Measurements from ENCODE around the gene TFDP2. TPM values are rescaled to one million over a fixed set of nuclear protein-coding genes. Genes with fewer than 3 reads are reported as not detected.

TFDP2 gene
- total RNA-seq, 2 experiments from 2014 or later = 27.4 to 27.8 TPM

DNA sequence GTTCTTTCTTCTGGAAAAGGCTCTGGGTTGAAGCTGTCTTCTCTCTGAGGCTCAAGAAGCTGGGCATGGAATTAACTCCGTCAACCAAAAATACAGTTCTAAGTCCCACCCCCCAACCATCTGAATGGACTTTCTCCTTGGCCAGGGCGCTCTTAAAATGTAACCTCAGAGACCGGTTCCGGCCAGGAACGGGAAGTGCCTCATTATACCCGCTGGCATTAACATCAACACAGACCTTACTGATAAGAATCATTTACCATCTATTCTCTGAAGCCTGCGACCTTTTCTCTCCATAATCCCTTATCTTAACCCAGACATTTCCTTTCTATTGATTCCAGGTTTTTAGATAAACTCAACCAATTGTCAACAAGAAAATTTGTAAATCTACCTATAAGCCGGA, 208.3 kb downstream of the TFDP2 start:
- TF ChIP-seq CTCF (IDR thresholded peaks at IDR 0.05) = no peak
- intact Hi-C loops (cut with micrococcal nuclease) = no loop called here
- H3K36me3 Mint-ChIP-seq (ENCODE audit: low read depth) = no peaks in the 10 kb centered on the region
- ChIA-PET POLR2A (no interaction called here), CTCF (interaction anchor here (0.7 to 1.1 kb wide), 2 partner anchors 66 to 69 kb away, joined by 3 read pairs; no protein-coding TSS in a partner anchor)
- no peak for DNase-seq
- H3K27me3 Mint-ChIP-seq = no peaks in the 10 kb centered on the region
- no peak overlapping the region for H3K4me3 Mint-ChIP-seq
- no peak overlapping the region for H3K27ac Mint-ChIP-seq
- peaks cover 16% of the 10 kb centered on the region for H3K4me1 Mint-ChIP-seq (ENCODE audit: low read depth)
- no peak for ATAC-seq
- H3K9me3 Mint-ChIP-seq = no peaks in the 10 kb centered on the region

GRCh38 chr3:141940194-141940776, 209.1 kb downstream of the TFDP2 start:
- POLR2A ChIA-PET = no interaction called here
- peak; percentile 67 for DNase-seq
- peak overlapping the region; percentile 55 for H3K27ac Mint-ChIP-seq
- TF ChIP-seq CTCF (IDR thresholded peaks at IDR 0.05) = no peak
- H3K36me3 Mint-ChIP-seq (ENCODE audit: low read depth) = no peaks in the 10 kb centered on the region
- ATAC-seq = peak; percentile 91
- intact Hi-C loops (cut with micrococcal nuclease) = no loop called here
- CTCF ChIA-PET = interaction anchor here (0.6 to 1.1 kb wide), 3 partner anchors 65 to 108 kb away, joined by 3 to 5 read pairs (median 3); no protein-coding TSS in a partner anchor
- no peaks in the 10 kb centered on the region for H3K27me3 Mint-ChIP-seq
- peaks cover 16% of the 10 kb centered on the region for H3K4me1 Mint-ChIP-seq (ENCODE audit: low read depth)
- no peak overlapping the region for H3K4me3 Mint-ChIP-seq
- no peaks in the 10 kb centered on the region for H3K9me3 Mint-ChIP-seq

DNA sequence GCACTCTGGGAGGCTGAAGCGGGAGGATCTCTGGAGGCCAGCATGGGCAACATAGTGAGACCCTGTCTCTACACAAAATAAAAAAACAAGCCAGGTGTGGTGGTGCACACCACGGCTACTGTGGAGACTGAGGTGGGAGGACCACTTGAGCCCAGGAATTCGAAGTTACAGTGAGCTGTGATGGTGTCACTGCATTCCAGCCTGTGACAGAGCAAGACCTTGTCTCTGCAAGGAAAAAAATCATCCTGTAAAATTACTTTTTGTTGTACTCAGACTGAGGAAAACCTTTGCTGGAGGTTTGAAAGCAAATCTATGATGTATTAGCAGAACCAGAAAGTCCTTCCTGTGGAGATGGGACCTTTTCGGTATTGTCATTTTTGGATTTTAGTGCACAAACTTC, 209.6 kb downstream of the TFDP2 start:
- peaks cover 16% of the 10 kb centered on the region for H3K4me1 Mint-ChIP-seq (ENCODE audit: low read depth)
- H3K4me3 Mint-ChIP-seq = no peak overlapping the region
- H3K9me3 Mint-ChIP-seq = no peaks in the 10 kb centered on the region
- no peak overlapping the region for H3K27ac Mint-ChIP-seq
- POLR2A ChIA-PET = no interaction called here
- ATAC-seq (no peak), DNase-seq (no peak)
- H3K36me3 Mint-ChIP-seq (ENCODE audit: low read depth) = no peaks in the 10 kb centered on the region
- no peak for TF ChIP-seq CTCF (IDR thresholded peaks at IDR 0.05)
- CTCF ChIA-PET = interaction anchor here (0.6 kb wide), 1 partner anchor 108 kb away, joined by 5 read pairs; no protein-coding TSS in a partner anchor
- H3K27me3 Mint-ChIP-seq = no peaks in the 10 kb centered on the region
- intact Hi-C loops (cut with micrococcal nuclease) = no loop called here

GRCh38 chr3:141938011-141938500, 211.3 kb downstream of the TFDP2 start:
- DNase-seq = no peak
- intact Hi-C loops (cut with micrococcal nuclease) = no loop called here
- Mint-ChIP-seq H3K4me1 (ENCODE audit: low read depth) (peaks cover 16% of the 10 kb centered on the region), H3K36me3 (ENCODE audit: low read depth) (no peaks in the 10 kb centered on the region), H3K27ac (no peak overlapping the region), H3K27me3 (no peaks in the 10 kb centered on the region), H3K9me3 (no peaks in the 10 kb centered on the region), H3K4me3 (no peak overlapping the region)
- POLR2A ChIA-PET = no interaction called here
- no peak for ATAC-seq
- CTCF ChIA-PET = no interaction called here
- no peak for TF ChIP-seq CTCF (IDR thresholded peaks at IDR 0.05)

DNA sequence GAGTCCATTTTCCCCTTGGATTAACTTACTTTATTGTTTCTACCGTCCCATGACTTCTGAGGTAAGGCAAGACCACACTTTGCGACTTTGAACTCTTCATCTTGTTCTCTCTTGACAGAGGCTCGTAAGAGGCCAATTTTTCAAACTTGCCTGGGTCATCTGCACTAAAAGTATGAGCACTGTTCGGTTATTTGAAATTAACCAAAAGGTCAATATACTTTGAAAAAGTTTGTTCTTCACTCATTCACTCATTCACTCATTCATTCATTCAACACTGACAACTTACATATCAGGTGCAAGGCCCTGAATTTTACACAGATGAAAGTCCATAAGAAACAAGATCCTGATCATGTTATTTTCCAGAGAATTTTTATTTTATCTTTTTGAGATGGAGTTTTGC, 215.0 kb downstream of the TFDP2 start:
- no peaks in the 10 kb centered on the region for H3K27me3 Mint-ChIP-seq
- no peak for DNase-seq
- no peak overlapping the region for H3K27ac Mint-ChIP-seq

More for the DNA sequence above, 215.0 kb downstream of the TFDP2 start:
- POLR2A ChIA-PET = no interaction called here
- Mint-ChIP-seq H3K9me3 (no peaks in the 10 kb centered on the region), H3K36me3 (ENCODE audit: low read depth) (no peaks in the 10 kb centered on the region), H3K4me3 (no peak overlapping the region), H3K4me1 (ENCODE audit: low read depth) (no peaks in the 10 kb centered on the region)
- intact Hi-C loops (cut with micrococcal nuclease) = no loop called here
- CTCF ChIA-PET = interaction anchor here (0.6 kb wide), 1 partner anchor 8 kb away, joined by 3 read pairs; no protein-coding TSS in a partner anchor
- TF ChIP-seq CTCF (IDR thresholded peaks at IDR 0.05) = no peak
- ATAC-seq = no peak

Measured in activated CD8-positive, alpha-beta T cell treated with anti-CD3 and anti-CD28 coated beads for 36 hours (primary cell).